ENCODE measurements around the gene TMEM235.
"Not testable (repeated sequence)": the region's sequence is repeated elsewhere in the genome, so short reads cannot be mapped to it uniquely, and the experiment has no call there.

TMEM235 gene

DNA sequence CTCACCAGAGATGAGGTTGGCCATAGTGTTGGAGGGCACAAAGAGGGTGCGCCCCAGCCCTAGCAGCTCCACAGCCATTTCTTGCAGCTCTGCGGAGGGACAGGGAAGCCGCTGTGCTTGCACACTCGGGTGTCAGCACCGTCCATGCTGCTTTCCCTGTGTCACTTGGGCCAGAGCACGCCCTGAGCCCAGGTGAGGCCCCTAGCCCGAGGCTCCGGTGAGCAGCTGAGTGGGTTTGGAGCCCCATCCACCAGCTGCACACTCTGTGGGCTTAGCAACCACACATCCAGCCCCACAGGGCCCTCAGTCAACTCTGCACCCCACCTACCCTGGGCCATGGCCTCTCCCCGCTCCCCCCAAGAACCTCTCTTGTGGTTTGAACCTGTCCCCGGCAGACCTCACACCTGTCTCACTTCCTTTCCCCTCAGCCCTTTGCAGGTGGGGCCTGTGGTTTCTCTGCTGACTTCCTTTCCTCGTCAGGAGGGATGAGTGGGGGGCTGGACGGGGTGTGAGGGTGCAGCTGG, 20.7 kb downstream of the TMEM235 start:
- DNase-seq (ENCODE audit: extremely low spot score) = peak; percentile 59
- ChIA-PET POLR2A (interaction anchor here (1.2 kb wide), 1 partner anchor 26 kb away, joined by 3 read pairs; no protein-coding TSS in a partner anchor), CTCF (interaction anchor here (0.6 to 5.5 kb wide), 22 partner anchors 10 to 236 kb away, joined by 3 to 71 read pairs (median 7); partner anchors contain the start of genes SOCS3 and TK1)
- TF ChIP-seq CTCF (IDR thresholded peaks at IDR 0.05; ENCODE audit: control extremely low read depth, extremely low read depth, low read depth, missing control alignments) = no peak

- no peak for DNase-seq (ENCODE audit: extremely low spot score)
- CTCF ChIA-PET = interaction anchor here (1.2 to 5.5 kb wide), 9 partner anchors 11 to 237 kb away, joined by 3 to 71 read pairs (median 26); partner anchors contain the start of gene TK1
- POLR2A ChIA-PET = no interaction called here
- no peak for TF ChIP-seq CTCF (IDR thresholded peaks at IDR 0.05; ENCODE audit: control extremely low read depth, extremely low read depth, low read depth, missing control alignments)
These were observed 21.5 kb downstream of the TMEM235 start for GRCh38 chr17:78252701-78253635.

DNA sequence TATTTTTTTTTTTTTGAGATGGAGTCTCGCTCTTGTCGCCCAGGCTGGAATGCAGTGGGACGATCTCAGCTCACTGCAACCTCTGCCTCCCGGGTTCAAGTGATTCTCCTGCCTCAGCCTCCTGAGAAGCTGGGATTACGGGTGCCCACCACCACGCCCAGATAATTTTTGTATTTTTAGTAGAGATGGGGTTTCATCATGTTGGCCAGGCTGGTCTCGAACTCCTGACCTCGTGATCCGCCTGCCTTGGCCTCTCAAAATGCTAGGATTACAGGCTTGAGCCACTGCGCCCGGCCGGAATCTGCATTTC, 22.2 kb downstream of the TMEM235 start:
- CTCF ChIA-PET, POLR2A ChIA-PET: not testable (repeated sequence)

DNA sequence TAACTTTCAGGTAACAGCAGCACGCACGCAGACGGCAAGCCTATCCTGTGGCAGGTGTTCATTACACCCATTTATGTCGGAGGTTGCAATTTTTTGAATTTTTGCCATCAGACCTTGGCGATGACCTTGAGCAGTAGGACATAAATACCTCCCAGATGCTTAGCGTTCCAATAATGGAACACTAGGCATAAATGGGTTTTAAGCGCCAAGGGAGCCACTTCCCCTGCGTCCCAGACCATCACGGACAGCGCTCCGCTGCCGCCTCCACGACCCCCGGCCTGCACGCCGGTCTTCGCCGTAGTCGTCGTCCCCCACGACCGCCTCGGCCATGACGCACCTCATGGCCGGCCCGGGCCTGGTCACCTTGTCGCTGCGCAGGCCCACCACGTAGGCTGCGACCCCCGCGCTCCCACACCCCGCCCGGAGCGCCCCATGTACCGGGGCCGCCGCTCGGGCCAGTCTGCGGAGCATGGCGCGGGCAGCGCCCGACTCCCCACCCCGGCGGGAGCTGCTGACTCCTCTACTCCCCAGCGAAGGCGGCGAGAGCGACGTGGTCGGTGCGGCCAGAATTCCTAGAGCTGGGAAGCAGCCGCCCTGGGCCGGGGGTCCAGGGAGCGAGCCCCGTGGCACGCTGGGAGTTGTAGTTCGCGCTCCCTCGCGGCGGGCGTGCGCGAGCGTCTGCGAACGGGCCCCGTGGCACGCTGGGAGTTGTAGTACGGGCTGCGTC, 22.7 kb downstream of the TMEM235 start:
- no peak for TF ChIP-seq CTCF (IDR thresholded peaks at IDR 0.05; ENCODE audit: control extremely low read depth, extremely low read depth, low read depth, missing control alignments)
- CTCF ChIA-PET = interaction anchor here (1.2 to 4.5 kb wide), 5 partner anchors 15 to 234 kb away, joined by 3 to 19 read pairs (median 5); no protein-coding TSS in a partner anchor
- POLR2A ChIA-PET = no interaction called here
- peak; percentile 86 for DNase-seq (ENCODE audit: extremely low spot score)

More for the DNA sequence above, 22.2 kb downstream of the TMEM235 start:
- not testable (repeated sequence) for DNase-seq (ENCODE audit: extremely low spot score)

- DNase-seq (ENCODE audit: extremely low spot score) = no peak
- CTCF ChIA-PET = interaction anchor here (0.9 to 4.5 kb wide), 15 partner anchors 13 to 235 kb away, joined by 3 to 19 read pairs (median 5); partner anchors contain the start of gene TMC8
- POLR2A ChIA-PET = interaction anchor here (1.1 kb wide), 1 partner anchor 297 kb away, joined by 3 read pairs; the partner anchor contains the start of gene TNRC6C
- no peak for TF ChIP-seq CTCF (IDR thresholded peaks at IDR 0.05; ENCODE audit: control extremely low read depth, extremely low read depth, low read depth, missing control alignments)
These were observed 23.7 kb downstream of the TMEM235 start for GRCh38 chr17:78255029-78255656.

DNA sequence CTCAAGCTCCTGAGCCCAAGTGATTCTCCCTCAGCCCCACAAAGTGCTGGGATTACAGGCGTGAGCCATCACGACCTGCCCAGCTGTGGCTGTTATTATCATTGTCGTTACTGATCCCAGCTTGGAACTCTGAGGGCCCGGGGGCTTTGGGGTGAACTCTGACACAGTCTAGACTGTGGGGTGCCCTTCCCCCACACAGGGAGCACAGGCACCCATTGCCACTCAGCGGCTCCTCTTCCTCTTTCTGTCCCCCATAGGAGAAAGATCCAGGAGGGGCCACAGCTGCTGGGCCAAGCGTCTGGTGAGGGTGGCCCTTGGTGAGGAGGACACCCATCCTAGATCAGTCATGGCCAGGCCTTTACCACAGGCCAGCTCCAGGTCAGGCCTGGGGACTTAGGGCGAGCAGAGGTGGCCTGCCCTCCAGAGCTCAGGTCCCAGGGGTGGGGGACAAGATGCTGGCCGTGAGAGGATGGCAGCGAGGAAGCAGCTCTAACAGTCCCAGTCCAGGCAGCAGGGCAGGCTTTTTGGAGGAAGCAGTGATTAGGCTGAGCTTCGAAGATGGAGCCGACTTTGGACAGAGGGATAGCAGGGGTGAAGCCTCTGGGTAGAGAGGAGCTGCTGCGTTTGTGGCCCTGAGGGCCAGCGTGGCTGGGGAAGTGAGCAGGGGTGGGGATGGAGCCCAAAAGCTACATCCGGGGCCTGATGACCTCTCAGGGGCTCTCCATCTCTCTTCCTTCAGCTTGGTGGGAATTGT, 24.7 kb downstream of the TMEM235 start:
- CTCF ChIA-PET = interaction anchor here (0.9 to 4.5 kb wide), 14 partner anchors 10 to 172 kb away, joined by 3 to 19 read pairs (median 5); partner anchors contain the start of gene TMC8
- TF ChIP-seq CTCF (IDR thresholded peaks at IDR 0.05; ENCODE audit: control extremely low read depth, extremely low read depth, low read depth, missing control alignments) = no peak
- POLR2A ChIA-PET = interaction anchor here (1.1 kb wide), 1 partner anchor 298 kb away, joined by 3 read pairs; the partner anchor contains the start of gene TNRC6C
- no peak for DNase-seq (ENCODE audit: extremely low spot score)

Measured in GM10248 (cell line).